HEK293 (cell line): ENCODE results near the gene ENTPD8.

ENCODE experiments used
- CTCF ChIP-seq: fragments of 450-650 bp; formaldehyde crosslinking; IDR thresholded peaks from 2 replicates; pipeline ENCODE4 v1.5.1; 2016; ENCODE audit warnings: missing biosample characterization, missing genetic modification characterization
- ELK4 ChIP-seq: IDR thresholded peaks from 2 replicates; pipeline ENCODE4 v1.6.1; 2011; ENCODE audit warnings: mild to moderate bottlenecking, low read depth, low read length, borderline replicate concordance
- PRDM10 ChIP-seq: fragments of 450-650 bp; formaldehyde crosslinking; IDR thresholded peaks from 2 replicates; pipeline ENCODE4 v1.5.1; 2016; ENCODE audit warnings: missing biosample characterization, missing genetic modification characterization
- TCF7L2 ChIP-seq: IDR thresholded peaks from 2 replicates; pipeline ENCODE4 v1.6.1; 2011; ENCODE audit warnings: low read depth, mild to moderate bottlenecking, inconsistent platforms, low read length, moderate library complexity, borderline replicate concordance
- ZBTB21 ChIP-seq: fragments of 450-650 bp; formaldehyde crosslinking; IDR thresholded peaks from 2 replicates; pipeline ENCODE4 v1.5.1; 2017; ENCODE audit warnings: missing biosample characterization, missing genetic modification characterization
- ZFP37 ChIP-seq: fragments of 450-650 bp; formaldehyde crosslinking; IDR thresholded peaks from 2 replicates; pipeline ENCODE4 v1.5.1; 2016; ENCODE audit warnings: missing biosample characterization, missing genetic modification characterization
- ZNF138 ChIP-seq: fragments of 450-650 bp; formaldehyde crosslinking; IDR thresholded peaks from 2 replicates; pipeline ENCODE4 v1.5.1; 2016; ENCODE audit warnings: missing biosample characterization, missing genetic modification characterization, borderline replicate concordance
- ZNF24 ChIP-seq: fragments of 450-650 bp; formaldehyde crosslinking; IDR thresholded peaks from 2 replicates; pipeline ENCODE4 v1.5.1; 2016; ENCODE audit warnings: missing biosample characterization, missing genetic modification characterization
- ZNF394 ChIP-seq: fragments of 450-650 bp; formaldehyde crosslinking; IDR thresholded peaks from 2 replicates; pipeline ENCODE4 v1.5.1; 2016; ENCODE audit warnings: missing biosample characterization, missing genetic modification characterization, mild to moderate bottlenecking, moderate library complexity, borderline replicate concordance
- ZNF585B ChIP-seq: fragments of 450-650 bp; formaldehyde crosslinking; IDR thresholded peaks from 2 replicates; pipeline ENCODE4 v1.5.1; 2016; ENCODE audit warnings: missing biosample characterization, missing genetic modification characterization
- ZNF626 ChIP-seq: fragments of 450-650 bp; sonication (Bioruptor Pico); formaldehyde crosslinking; IDR thresholded peaks from 2 replicates; pipeline ENCODE4 v1.5.1; 2018; ENCODE audit warnings: missing biosample characterization, missing genetic modification characterization, inconsistent platforms
- ZNF707 ChIP-seq: fragments of 450-650 bp; formaldehyde crosslinking; IDR thresholded peaks from 2 replicates; pipeline ENCODE4 v1.5.1; 2016; ENCODE audit warnings: missing biosample characterization, missing genetic modification characterization
- ZNF791 ChIP-seq: fragments of 450-650 bp; formaldehyde crosslinking; IDR thresholded peaks from 2 replicates; pipeline ENCODE4 v1.5.1; 2016; ENCODE audit warnings: missing biosample characterization, missing genetic modification characterization

GRCh38 chr9:137387891-137388560 lies 53.1 kb downstream of the ENTPD8 start:
- TF ChIP-seq ZNF791 (tag by site-specific recombination) (no peak), ZNF394 (tag by site-specific recombination) (no peak), ZBTB21 (no peak), ZNF138 (tag by site-specific recombination) (no peak), ZNF707 (tag by site-specific recombination) (no peak), TCF7L2 (no peak), PRDM10 (tag by site-specific recombination) (no peak), CTCF (no peak), ZNF626 (tag by site-specific recombination) (no peak), ZFP37 (no peak), ZNF24 (no peak), ZNF585B (tag by site-specific recombination) (no peak), ELK4 (no peak)
